Loucy (cell line): ENCODE results near the gene JARID2.

ENCODE experiments used
- EZH2phosphoT487 ChIP-seq: fragments of 200-600 bp; IDR thresholded peaks from 2 replicates; pipeline ENCODE4 v1.6.1; 2018; ENCODE audit warnings: antibody characterized with exemption, mild to moderate bottlenecking, moderate library complexity, borderline replicate concordance
- TF ChIP-seq, protein P1 (sequence below): fragments of 200-600 bp; sonication (generic); conservative IDR thresholded peaks from 2 replicates; pipeline ENCODE4 v1.5.1; 2014; ENCODE audit warnings: mild to moderate bottlenecking, antibody characterized with exemption, low read length

DNA sequence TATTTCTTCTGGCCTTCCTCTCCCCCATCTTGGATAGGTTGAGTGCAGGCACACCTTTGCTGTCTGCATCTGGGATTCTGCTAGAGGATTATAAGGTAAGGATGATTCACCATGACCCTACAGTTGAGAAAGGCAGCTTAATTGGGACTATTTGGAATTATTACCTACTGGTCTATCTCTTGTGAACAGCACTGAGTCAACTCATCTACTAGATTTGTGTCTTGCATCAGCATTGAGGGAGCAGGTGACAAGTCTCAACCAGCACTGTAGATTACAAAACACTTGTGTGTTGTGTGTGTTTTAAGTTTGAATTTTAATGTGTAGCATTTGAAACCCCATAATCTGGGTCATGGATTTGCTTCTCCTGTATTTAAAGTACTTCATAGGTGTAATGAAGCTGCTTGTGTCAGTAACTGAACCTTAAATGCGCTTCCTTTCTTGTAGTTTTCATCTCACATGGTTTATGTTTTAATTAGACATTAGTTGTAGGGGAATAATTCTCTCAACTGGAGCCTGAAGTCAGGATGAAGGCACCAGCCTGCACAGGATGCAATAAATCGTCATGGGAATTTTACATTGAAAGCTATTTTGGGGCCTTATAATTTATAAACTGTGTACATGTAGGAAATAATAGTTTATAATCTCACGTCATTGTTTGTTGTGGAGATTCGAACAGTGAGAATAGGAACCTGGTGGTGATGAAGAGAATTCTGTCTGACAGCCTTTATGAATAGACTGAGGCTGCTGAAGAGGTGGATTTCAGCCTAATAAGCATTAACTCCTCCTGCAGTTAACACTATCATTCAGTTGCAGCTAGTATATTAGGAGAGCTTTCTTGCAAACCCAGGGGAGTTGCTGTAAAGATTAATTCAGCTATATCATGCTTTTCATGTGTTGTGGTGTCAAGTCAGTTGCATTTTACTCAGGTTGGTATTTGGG, 125.1 kb downstream of the JARID2 start:
- TF ChIP-seq, protein P1, sequence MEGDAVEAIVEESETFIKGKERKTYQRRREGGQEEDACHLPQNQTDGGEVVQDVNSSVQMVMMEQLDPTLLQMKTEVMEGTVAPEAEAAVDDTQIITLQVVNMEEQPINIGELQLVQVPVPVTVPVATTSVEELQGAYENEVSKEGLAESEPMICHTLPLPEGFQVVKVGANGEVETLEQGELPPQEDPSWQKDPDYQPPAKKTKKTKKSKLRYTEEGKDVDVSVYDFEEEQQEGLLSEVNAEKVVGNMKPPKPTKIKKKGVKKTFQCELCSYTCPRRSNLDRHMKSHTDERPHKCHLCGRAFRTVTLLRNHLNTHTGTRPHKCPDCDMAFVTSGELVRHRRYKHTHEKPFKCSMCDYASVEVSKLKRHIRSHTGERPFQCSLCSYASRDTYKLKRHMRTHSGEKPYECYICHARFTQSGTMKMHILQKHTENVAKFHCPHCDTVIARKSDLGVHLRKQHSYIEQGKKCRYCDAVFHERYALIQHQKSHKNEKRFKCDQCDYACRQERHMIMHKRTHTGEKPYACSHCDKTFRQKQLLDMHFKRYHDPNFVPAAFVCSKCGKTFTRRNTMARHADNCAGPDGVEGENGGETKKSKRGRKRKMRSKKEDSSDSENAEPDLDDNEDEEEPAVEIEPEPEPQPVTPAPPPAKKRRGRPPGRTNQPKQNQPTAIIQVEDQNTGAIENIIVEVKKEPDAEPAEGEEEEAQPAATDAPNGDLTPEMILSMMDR = no peak
- TF ChIP-seq EZH2phosphoT487 = no peak
